Measurements from ENCODE around the gene CAVIN3. TPM values are rescaled to one million over a fixed set of nuclear protein-coding genes. Genes with fewer than 3 reads are reported as not detected.

Gene CAVIN3
- total RNA-seq, result 100 to 1,000 TPM in 1 of 7 donors, 10 to 100 TPM in 6; 43.3 to 119 (median 70.3) TPM
- polyA plus RNA-seq, result 10 to 100 TPM; 36.7 to 61.2 TPM
- long read RNA-seq, donor 1, transcript CAVIN3-201 (2 exons, 1,174 nt), result major isoform, 56 of 66 reads
- long read RNA-seq, donor 1, partial matches to known transcripts, result 0 of 66 reads
- long read RNA-seq, donor 1, other reads (novel, unspliced or antisense), result 9 of 66 reads
- long read RNA-seq, donor 2, transcript CAVIN3-201 (2 exons, 1,174 nt), result major isoform, 15 of 15 reads
- long read RNA-seq, donor 2, partial matches to known transcripts, result 0 of 15 reads
- long read RNA-seq, donor 2, other reads (novel, unspliced or antisense), result 0 of 15 reads
- long read RNA-seq, donor 3, transcript CAVIN3-201 (2 exons, 1,174 nt), result major isoform, 84 of 96 reads
- long read RNA-seq, donor 3, partial matches to known transcripts, result 0 of 96 reads
- long read RNA-seq, donor 3, other reads (novel, unspliced or antisense), result 11 of 96 reads

- peak within 1 kb of the TSS; percentile 96 to 98 for H3K27ac ChIP-seq
- TF ChIP-seq POLR2A (IDR thresholded peaks at IDR 0.05) (peak; percentile 29), EP300 (IDR thresholded peaks at IDR 0.05) (no peak)
- no peaks in the 10 kb centered on the region for H3K4me1 ChIP-seq (ENCODE audit: insufficient read depth)
- peak; percentile 86 to 91 (median 89) for DNase-seq
- no peaks in the 10 kb centered on the region for H3K9me3 ChIP-seq
- H3K36me3 ChIP-seq, result no peaks in the 10 kb centered on the region
- intact Hi-C loops (cut with DNase I), result loop anchor here in 1 of 4 donors (10.0 kb wide), 1 partner anchor 86 kb away; the partner anchor contains the start of genes CNGA4 and FHIP1B
- WGBS, 3 donors, result 5 to 12% (median 9%) methylated on average over 33 to 44 of the region's 44 CpGs
- no peaks in the 10 kb centered on the region for H3K27me3 ChIP-seq
- H3K4me3 ChIP-seq, result peak within 1 kb of the TSS; percentile 70
These were observed at the start of gene CAVIN3 for GRCh38 chr11:6320411-6321155. CAVIN3 (minus strand) TSS chr11:6320501; CDS start chr11:6320476, 25 bp downstream.

GRCh38 chr11:6365659-6366058 lies 45.4 kb upstream of the CAVIN3 start:
- Histone ChIP-seq H3K4me3 (no peak overlapping the region), H3K27ac (no peak overlapping the region), H3K9me3 (no peaks in the 10 kb centered on the region), H3K27me3 (no peaks in the 10 kb centered on the region), H3K36me3 (no peaks in the 10 kb centered on the region), H3K4me1 (ENCODE audit: insufficient read depth) (no peaks in the 10 kb centered on the region)
- intact Hi-C loops (cut with DNase I), result loop anchor here in 2 of 4 donors (10.0 kb wide), 2 partner anchors 111 to 341 kb away; partner anchors contain the start of gene CCKBR (in 1 of the 2)
- TF ChIP-seq EP300 (IDR thresholded peaks at IDR 0.05), result no peak
- TF ChIP-seq CTCF (IDR thresholded peaks at IDR 0.05), result no peak
- TF ChIP-seq POLR2A (IDR thresholded peaks at IDR 0.05), result no peak
- WGBS, 3 donors, result 72 to 86% (median 74%) methylated on average over 2 of the region's 2 CpGs
- DNase-seq, result no peak

- H3K27me3 ChIP-seq, result no peaks in the 10 kb centered on the region
- no peak overlapping the region for H3K27ac ChIP-seq
- H3K36me3 ChIP-seq, result no peaks in the 10 kb centered on the region
- H3K4me3 ChIP-seq, result no peak overlapping the region
- DNase-seq, result peak; percentile 63 to 81 (median 76)
- no peaks in the 10 kb centered on the region for H3K9me3 ChIP-seq
- intact Hi-C loops (cut with DNase I), result loop anchor here in 3 of 4 donors (5.0 to 10.0 kb wide), 3 partner anchors 108 to 341 kb away; partner anchors contain the start of gene CCKBR (in 1 of the 3)
- no peaks in the 10 kb centered on the region for H3K4me1 ChIP-seq (ENCODE audit: insufficient read depth)
- 44 to 56% (median 56%) methylated on average over 6 of the region's 6 CpGs for WGBS, 3 donors
- TF ChIP-seq CTCF (IDR thresholded peaks at IDR 0.05) (peak; percentile 43 to 72 (median 65)), POLR2A (IDR thresholded peaks at IDR 0.05) (no peak)
These were observed 42.8 kb upstream of the CAVIN3 start for GRCh38 chr11:6362873-6363678.

- TF ChIP-seq EP300 (IDR thresholded peaks at IDR 0.05) (no peak), CTCF (IDR thresholded peaks at IDR 0.05) (no peak), POLR2A (IDR thresholded peaks at IDR 0.05) (no peak)
- H3K4me3 ChIP-seq, result no peak overlapping the region
- intact Hi-C loops (cut with DNase I), result loop anchor here in 3 of 4 donors (5.0 to 10.0 kb wide), 3 partner anchors 108 to 340 kb away; partner anchors contain the start of gene CCKBR (in 1 of the 3)
- DNase-seq, result no peak
- no peaks in the 10 kb centered on the region for H3K4me1 ChIP-seq (ENCODE audit: insufficient read depth)
- no peak overlapping the region for H3K27ac ChIP-seq
- WGBS, 3 donors, result 68 to 80% (median 79%) methylated on average over 5 of the region's 5 CpGs
- no peaks in the 10 kb centered on the region for H3K36me3 ChIP-seq
- H3K9me3 ChIP-seq, result no peaks in the 10 kb centered on the region
- no peaks in the 10 kb centered on the region for H3K27me3 ChIP-seq
These were observed 42.0 kb upstream of the CAVIN3 start for GRCh38 chr11:6362185-6362872.
